Lung microvascular endothelial cell (primary cell): ENCODE measurements around the gene B4GALNT1. TPM values are rescaled to one million over a fixed set of nuclear protein-coding genes. Genes with fewer than 3 reads are reported as not detected.
"Not testable (repeated sequence)": the region's sequence is repeated elsewhere in the genome, so short reads cannot be mapped to it uniquely, and the experiment has no call there.

Source experiments
- DNase-seq, 2 donors: peaks; one replicate each; pipeline versions ENCODE4 v3.0.0 to v3.0.0-alpha.2; 2010; ENCODE audit warnings: low read depth in 2 of 2
- total RNA-seq: library from RNA; depleted of rRNA; stranded (reverse); fragments of >200 nt; gene quantifications from 2 replicates; pipeline ENCODE4 v1.2.1, GENCODE V29; 2014

Gene B4GALNT1
- under 0.01 TPM in 1 of 2 replicates, not detected in the other for total RNA-seq

- DNase-seq, result peak; percentile 63
Observed at GRCh38 chr12:57632958-57633840, at the start of gene B4GALNT1. TSS of gene B4GALNT1 (minus strand) at chr12:57633201. CDS start at chr12:57632132, 1,069 bp downstream.

- no peak for DNase-seq
Observed at GRCh38 chr12:57679697-57680096, 46.7 kb upstream of the B4GALNT1 start.

- DNase-seq, result not testable (repeated sequence)
Observed at GRCh38 chr12:57677947-57678346, 44.9 kb upstream of the B4GALNT1 start.

- DNase-seq, result no peak
Observed at GRCh38 chr12:57674691-57675090, 41.7 kb upstream of the B4GALNT1 start.

GRCh38 chr12:57672801-57673200 lies 39.8 kb upstream of the B4GALNT1 start:
- no peak for DNase-seq

GRCh38 chr12:57671811-57672210 lies 38.8 kb upstream of the B4GALNT1 start:
- not testable (repeated sequence) for DNase-seq

- not testable (repeated sequence) for DNase-seq
Observed at GRCh38 chr12:57669691-57670090, 36.7 kb upstream of the B4GALNT1 start.

GRCh38 chr12:57666897-57667296 lies 33.9 kb upstream of the B4GALNT1 start:
- no peak for DNase-seq

- DNase-seq, result not testable (repeated sequence)
Observed at GRCh38 chr12:57665066-57665820, 32.2 kb upstream of the B4GALNT1 start.

GRCh38 chr12:57661376-57661775 lies 28.4 kb upstream of the B4GALNT1 start:
- DNase-seq, result no peak

- no peak for DNase-seq
Observed at GRCh38 chr12:57658890-57659289, 25.9 kb upstream of the B4GALNT1 start.

- peak; percentile 10 to 17 for DNase-seq
Observed at GRCh38 chr12:57657744-57658143, 24.7 kb upstream of the B4GALNT1 start.

GRCh38 chr12:57656408-57656807 lies 23.4 kb upstream of the B4GALNT1 start:
- not testable (repeated sequence) for DNase-seq

GRCh38 chr12:57655541-57656240 lies 22.7 kb upstream of the B4GALNT1 start:
- DNase-seq, result no peak

- no peak for DNase-seq
Observed at GRCh38 chr12:57654042-57654441, 21.0 kb upstream of the B4GALNT1 start.

GRCh38 chr12:57646659-57647049 lies 13.7 kb upstream of the B4GALNT1 start:
- DNase-seq, result not testable (repeated sequence)

- DNase-seq, result peak in 1 of 2 donors; percentile 38
Observed at GRCh38 chr12:57645990-57646658, 13.1 kb upstream of the B4GALNT1 start.

GRCh38 chr12:57641699-57642442 lies 8.9 kb upstream of the B4GALNT1 start:
- no peak for DNase-seq

GRCh38 chr12:57640175-57641042 lies 7.4 kb upstream of the B4GALNT1 start:
- no peak for DNase-seq
